Cardiac fibroblast (primary cell): Measurements from ENCODE around the gene FICD.

Source experiments
- DNase-seq, 2 donors: peaks; one replicate each; pipeline versions ENCODE4 v3.0.0 to v3.0.0-alpha.2; 2010; ENCODE audit warnings: low read depth in 2 of 2
- H3K4me3 ChIP-seq, 2 donors: replicated peaks in 1 of 2; 1 replicate in 1 of 2; 2 replicates in 1 of 2; pipeline ENCODE4 v1.5.1; 2011; ENCODE audit warnings: low read depth in 2 of 2, low read length in 2 of 2, mild to moderate bottlenecking in 2 of 2, moderate library complexity in 1 of 2
- TF ChIP-seq, protein P1 (sequence below): IDR thresholded peaks from one replicate; pipeline ENCODE4 v1.5.1; 2011; ENCODE audit warnings: low read depth, mild to moderate bottlenecking, low read length, inconsistent platforms

The FICD gene

DNA sequence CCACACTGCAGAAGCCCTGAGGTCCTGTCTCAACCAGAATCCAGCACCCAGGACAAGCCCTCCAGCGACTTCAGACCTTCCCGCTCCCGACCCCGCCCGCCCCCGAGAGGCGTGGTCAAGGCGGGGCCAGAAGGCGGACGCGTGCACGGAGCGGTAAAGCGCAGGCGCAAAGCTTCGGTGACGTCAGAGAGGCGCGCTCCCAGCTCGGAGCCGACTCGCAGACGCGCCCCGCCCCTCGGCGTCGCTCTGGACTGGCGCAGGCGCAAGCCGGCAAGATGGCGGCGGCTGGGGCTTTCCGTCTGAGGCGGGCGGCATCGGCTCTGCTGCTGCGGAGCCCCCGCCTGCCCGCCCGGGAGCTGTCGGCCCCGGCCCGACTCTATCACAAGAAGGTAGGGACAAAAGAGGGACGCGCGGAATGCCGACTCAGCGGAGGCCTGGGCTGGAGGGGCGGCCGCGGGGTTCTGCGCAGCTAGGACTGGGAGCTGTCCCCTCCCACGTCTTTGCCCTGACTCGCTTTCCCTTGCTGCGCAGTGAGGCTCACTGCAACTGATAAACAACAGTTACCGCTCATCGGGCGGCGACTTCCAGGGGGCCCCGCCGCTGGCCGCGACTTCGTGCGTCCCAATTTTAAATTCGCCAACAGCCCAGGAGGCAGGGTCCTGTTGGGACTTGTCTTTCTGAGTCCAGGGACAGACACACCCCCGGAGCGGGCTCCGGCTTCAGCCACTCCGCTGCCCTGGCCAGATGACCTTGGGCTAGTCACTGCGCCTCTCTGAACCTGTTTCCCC, 47.5 kb downstream of the FICD start, which contains the start of gene ISCU:
ISCU (plus strand) TSS at position 249 of the 788 bp plus-strand sequence; CDS start at position 276, 27 bp downstream.
- DNase-seq = peak; percentile 98
- peak within 1 kb of the TSS; percentile 98 for H3K4me3 ChIP-seq
- TF ChIP-seq, protein P1, sequence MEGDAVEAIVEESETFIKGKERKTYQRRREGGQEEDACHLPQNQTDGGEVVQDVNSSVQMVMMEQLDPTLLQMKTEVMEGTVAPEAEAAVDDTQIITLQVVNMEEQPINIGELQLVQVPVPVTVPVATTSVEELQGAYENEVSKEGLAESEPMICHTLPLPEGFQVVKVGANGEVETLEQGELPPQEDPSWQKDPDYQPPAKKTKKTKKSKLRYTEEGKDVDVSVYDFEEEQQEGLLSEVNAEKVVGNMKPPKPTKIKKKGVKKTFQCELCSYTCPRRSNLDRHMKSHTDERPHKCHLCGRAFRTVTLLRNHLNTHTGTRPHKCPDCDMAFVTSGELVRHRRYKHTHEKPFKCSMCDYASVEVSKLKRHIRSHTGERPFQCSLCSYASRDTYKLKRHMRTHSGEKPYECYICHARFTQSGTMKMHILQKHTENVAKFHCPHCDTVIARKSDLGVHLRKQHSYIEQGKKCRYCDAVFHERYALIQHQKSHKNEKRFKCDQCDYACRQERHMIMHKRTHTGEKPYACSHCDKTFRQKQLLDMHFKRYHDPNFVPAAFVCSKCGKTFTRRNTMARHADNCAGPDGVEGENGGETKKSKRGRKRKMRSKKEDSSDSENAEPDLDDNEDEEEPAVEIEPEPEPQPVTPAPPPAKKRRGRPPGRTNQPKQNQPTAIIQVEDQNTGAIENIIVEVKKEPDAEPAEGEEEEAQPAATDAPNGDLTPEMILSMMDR = no peak

DNA sequence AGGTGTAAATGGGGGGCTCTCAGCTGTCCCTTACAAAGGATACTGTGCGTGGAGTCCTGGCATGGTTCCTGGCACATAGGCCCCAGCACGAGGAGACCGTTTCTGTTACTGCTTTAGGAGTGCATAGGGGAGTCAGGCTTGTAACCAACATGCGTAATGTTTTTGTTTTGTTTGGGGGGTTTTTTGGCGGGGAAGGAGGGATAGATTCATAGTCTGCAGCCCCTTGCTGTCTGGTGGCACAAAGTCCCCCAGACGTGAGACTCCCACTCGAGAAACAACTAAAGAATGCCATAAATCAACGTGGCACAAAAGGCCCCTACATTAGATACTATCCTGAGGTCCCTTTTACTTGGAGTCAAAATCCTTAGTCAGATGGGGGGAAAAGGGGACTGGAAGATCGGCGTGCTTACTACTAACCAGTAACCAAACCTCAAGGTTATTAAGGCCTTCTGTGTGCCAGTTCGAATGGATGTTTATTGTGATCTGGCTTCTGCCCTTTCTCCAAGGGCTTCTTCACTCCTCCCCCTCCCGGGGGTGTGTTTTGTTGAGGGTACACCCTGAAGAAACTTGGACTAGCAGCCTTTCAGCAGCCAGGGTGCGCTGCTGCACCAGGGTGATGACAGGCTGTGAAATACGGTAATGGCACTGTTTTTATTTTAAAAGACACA, 48.2 kb downstream of the FICD start:
- TF ChIP-seq, protein P1 = peak; percentile 90
- DNase-seq = peak; percentile 89 to 91
- peak overlapping the region; percentile 86 to 93 for H3K4me3 ChIP-seq

DNA sequence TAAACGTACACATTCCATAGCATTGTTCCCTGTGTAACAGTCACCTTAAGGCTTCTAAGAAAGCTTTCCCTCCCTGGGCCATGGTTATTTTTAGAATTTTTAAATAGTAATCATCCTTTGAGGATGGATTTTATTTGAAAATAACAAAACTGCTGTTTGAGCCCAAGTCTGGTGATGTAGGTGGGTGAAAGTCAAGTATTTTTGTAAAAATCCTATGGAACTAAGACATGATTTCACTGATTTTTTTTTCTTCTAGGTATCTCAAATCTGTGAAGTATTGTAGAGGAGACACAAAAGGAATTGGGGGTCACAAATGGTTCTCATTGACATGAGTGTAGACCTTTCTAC, 48.7 kb downstream of the FICD start:
- no peak for DNase-seq
- peak overlapping the region in 1 of 2 donors; percentile 12 for H3K4me3 ChIP-seq
- TF ChIP-seq, protein P1 = no peak

DNA sequence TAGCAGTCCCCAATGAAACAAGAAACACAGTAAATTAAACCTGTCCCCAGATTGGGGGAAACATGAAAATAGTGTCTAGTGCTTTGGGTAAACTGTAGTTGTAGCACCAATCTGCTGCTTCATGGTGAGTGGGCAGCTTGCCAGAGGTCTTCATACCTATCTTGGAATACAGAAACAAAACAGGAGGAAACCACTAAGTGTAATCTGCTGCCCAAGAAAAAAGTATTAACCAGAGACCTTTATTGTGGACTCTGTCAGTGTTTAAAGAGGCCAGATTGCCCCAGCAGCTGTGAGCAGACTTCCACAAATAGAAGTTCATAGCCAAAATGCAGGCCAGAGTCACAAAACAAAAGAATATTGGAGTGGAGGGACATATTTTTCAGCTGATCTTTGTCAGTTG, 49.6 kb downstream of the FICD start:
- no peak overlapping the region for H3K4me3 ChIP-seq
- no peak for DNase-seq
- TF ChIP-seq, protein P1 = no peak

DNA sequence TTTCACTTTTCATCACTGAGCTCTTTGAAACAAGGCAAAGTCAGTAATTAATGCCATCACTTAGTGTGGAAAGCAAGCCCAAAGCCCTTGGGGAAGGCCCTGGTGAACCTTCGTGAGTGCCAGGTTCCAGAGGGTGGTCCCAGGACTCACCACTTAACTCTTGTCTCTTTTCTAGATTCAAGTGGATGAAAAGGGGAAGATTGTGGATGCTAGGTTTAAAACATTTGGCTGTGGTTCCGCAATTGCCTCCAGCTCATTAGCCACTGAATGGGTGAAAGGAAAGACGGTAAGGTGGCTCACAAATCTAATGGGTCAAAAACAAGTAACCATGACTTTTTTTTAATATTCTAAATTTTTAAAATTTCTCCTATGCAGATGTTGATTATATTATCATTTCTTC, 50.1 kb downstream of the FICD start:
- no peak overlapping the region for H3K4me3 ChIP-seq
- no peak for DNase-seq
- TF ChIP-seq, protein P1 = no peak

DNA sequence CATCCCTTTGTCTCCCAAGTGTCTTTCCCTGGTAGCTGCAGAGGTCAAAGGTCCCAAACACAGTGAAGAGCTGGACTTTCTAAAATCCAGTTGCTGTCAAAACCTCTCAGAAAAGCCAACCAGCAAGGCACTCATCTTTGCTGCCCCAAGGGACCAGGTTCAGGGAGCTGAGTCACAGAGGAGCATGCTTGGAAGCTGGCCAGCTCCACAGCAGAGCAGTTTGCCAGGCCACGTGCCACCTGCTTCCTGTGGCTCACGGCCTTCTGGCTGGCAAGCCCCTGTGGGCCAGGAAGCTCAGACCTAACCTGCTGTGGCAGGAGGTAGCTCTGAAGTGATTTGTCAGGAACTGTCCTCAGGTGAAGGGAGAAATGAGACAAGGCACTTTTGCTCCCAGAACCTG, 50.9 kb downstream of the FICD start:
- peak; percentile 85 to 92 for DNase-seq
- TF ChIP-seq, protein P1 = no peak
- H3K4me3 ChIP-seq = no peak overlapping the region
